DOHH2 (cell line): Measurements from ENCODE around the gene FOXC2.

ENCODE experiments used
- H3F3A ChIP-seq: fragments of 200-600 bp; sonication (generic), shearing (Covaris generic); 2 replicates; pipeline ENCODE4 v1.6.0; 2016; ENCODE audit warnings: antibody characterized with exemption, mild to moderate bottlenecking; ENCODE audit not compliant: control insufficient read depth, insufficient read depth
- H3K27ac ChIP-seq: fragments of 200-600 bp; sonication (generic); 2 replicates; pipeline ENCODE4 v1.5.1; 2014; ENCODE audit warnings: low read depth, mild to moderate bottlenecking, low read length, moderate library complexity
- H3K27me3 ChIP-seq: fragments of 200-600 bp; sonication (generic); 2 replicates; pipeline ENCODE4 v1.6.1; 2014; ENCODE audit warnings: mild to moderate bottlenecking, low read length, mixed read lengths; ENCODE audit not compliant: control insufficient read depth
- H3K36me3 ChIP-seq: fragments of 200-600 bp; sonication (generic); 2 replicates; pipeline ENCODE4 v1.6.1; 2014; ENCODE audit warnings: mild to moderate bottlenecking, low read length, moderate library complexity, mixed read lengths; ENCODE audit not compliant: control insufficient read depth
- H3K4me1 ChIP-seq: fragments of 200-600 bp; sonication (generic); 2 replicates; pipeline ENCODE4 v1.6.1; 2014; ENCODE audit warnings: mild to moderate bottlenecking, low read length, mixed read lengths; ENCODE audit not compliant: control insufficient read depth
- H3K4me2 ChIP-seq: fragments of 200-600 bp; sonication (generic); 2 replicates; pipeline ENCODE4 v1.6.0; 2014; ENCODE audit warnings: mild to moderate bottlenecking, low read length, moderate library complexity
- H3K4me3 ChIP-seq: fragments of 200-600 bp; sonication (generic); 2 replicates; pipeline ENCODE4 v1.5.1; 2014; ENCODE audit warnings: mild to moderate bottlenecking, low read length, mixed read lengths
- H3K79me2 ChIP-seq: fragments of 200-600 bp; sonication (generic); 2 replicates; pipeline ENCODE4 v1.6.1; 2014; ENCODE audit warnings: mild to moderate bottlenecking, low read length, mixed read lengths; ENCODE audit not compliant: control insufficient read depth
- H3K9me2 ChIP-seq: fragments of 200-600 bp; sonication (generic); replicated peaks from 2 replicates; pipeline ENCODE4 v1.6.1; 2014; ENCODE audit warnings: mild to moderate bottlenecking, low read length, mixed read lengths; ENCODE audit not compliant: control insufficient read depth
- H3K9me3 ChIP-seq: fragments of 200-600 bp; sonication (generic); 2 replicates; pipeline ENCODE4 v1.6.1; 2014; ENCODE audit warnings: antibody characterized with exemption, low read length, mixed read lengths; ENCODE audit not compliant: control insufficient read depth, insufficient read depth
- H4K20me1 ChIP-seq: fragments of 200-600 bp; sonication (generic); 2 replicates; pipeline ENCODE4 v1.6.0; 2014; ENCODE audit warnings: low read depth, mild to moderate bottlenecking, antibody characterized with exemption, low read length, moderate library complexity; ENCODE audit not compliant: control insufficient read depth, insufficient read depth
- EZH2phosphoT487 ChIP-seq: fragments of 200-600 bp; sonication (generic); IDR thresholded peaks from 2 replicates; pipeline ENCODE4 v1.6.1; 2017; ENCODE audit warnings: borderline replicate concordance, mild to moderate bottlenecking, antibody characterized with exemption, low read length, moderate library complexity, mixed read lengths
- TF ChIP-seq, protein P1 (sequence below): fragments of 200-600 bp; sonication (generic); IDR thresholded peaks from one replicate; pipeline ENCODE4 v1.5.1; 2014; ENCODE audit warnings: antibody characterized with exemption, mild to moderate bottlenecking, low read depth, low read length; ENCODE audit not compliant: poor library complexity, severe bottlenecking

The FOXC2 gene

DNA sequence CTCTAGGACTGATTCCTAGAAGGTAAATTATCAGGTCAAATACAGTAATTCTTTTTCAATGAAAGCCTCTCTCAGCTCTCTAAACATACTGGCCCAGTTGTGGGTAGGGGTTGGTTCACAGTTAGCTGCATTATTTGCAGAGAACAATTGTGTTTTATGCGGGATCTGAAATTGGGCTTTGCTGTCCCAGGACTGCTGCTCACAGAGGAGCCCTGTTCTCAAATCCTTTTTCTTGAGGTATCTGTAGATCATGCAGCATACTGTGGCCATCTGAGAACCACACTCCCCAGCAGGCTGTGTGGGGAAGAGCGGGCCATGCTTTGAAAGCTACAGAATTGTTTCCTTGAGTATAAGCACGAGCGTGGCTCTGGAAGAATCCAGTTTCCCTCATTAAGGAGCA lies 29.1 kb upstream of the FOXC2 start:
- H3K4me3 ChIP-seq = no peak overlapping the region
- H3K4me2 ChIP-seq = no peak overlapping the region
- no peaks in the 10 kb centered on the region for H3K79me2 ChIP-seq
- H4K20me1 ChIP-seq = no peaks in the 10 kb centered on the region
- H3K9me3 ChIP-seq = no peaks in the 10 kb centered on the region
- TF ChIP-seq, protein P1, sequence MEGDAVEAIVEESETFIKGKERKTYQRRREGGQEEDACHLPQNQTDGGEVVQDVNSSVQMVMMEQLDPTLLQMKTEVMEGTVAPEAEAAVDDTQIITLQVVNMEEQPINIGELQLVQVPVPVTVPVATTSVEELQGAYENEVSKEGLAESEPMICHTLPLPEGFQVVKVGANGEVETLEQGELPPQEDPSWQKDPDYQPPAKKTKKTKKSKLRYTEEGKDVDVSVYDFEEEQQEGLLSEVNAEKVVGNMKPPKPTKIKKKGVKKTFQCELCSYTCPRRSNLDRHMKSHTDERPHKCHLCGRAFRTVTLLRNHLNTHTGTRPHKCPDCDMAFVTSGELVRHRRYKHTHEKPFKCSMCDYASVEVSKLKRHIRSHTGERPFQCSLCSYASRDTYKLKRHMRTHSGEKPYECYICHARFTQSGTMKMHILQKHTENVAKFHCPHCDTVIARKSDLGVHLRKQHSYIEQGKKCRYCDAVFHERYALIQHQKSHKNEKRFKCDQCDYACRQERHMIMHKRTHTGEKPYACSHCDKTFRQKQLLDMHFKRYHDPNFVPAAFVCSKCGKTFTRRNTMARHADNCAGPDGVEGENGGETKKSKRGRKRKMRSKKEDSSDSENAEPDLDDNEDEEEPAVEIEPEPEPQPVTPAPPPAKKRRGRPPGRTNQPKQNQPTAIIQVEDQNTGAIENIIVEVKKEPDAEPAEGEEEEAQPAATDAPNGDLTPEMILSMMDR = no peak
- no peak for TF ChIP-seq EZH2phosphoT487
- peaks cover 37% of the 10 kb centered on the region for H3K36me3 ChIP-seq
- no peaks in the 10 kb centered on the region for H3K27me3 ChIP-seq
- no peaks in the 10 kb centered on the region for H3K9me2 ChIP-seq
- no peaks in the 10 kb centered on the region for H3K4me1 ChIP-seq
- no peak overlapping the region for H3K27ac ChIP-seq
- no peaks in the 10 kb centered on the region for H3F3A ChIP-seq

DNA sequence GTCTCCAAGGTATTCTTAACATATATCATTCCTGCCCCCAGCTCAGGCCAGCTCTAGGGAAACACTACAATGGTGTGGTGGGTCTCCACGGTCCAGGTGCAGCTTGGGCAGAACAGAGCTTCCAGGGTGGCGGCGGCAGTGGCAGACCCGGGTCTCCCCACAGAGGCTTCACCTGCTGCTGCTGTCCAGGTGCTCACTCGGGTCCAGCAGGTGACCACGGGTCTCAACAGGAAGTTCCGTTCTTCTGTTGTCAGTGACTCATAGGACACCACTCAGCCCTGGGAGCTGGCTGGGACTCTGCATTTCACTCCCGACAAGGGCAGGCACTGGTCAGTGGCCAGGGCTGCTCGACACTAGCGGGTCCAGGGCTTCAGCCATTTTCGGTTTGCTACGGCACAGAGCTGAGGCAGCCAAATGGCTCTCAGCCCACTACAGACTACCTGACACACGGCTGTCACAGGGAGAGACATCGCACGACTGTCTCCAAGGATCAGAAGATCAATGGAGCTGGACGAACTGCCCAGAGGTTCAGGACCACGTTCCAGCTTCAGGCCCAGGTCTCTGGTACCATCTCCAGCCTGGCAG lies 28.3 kb upstream of the FOXC2 start:
- H3K4me3 ChIP-seq = no peak overlapping the region
- H3K79me2 ChIP-seq = no peaks in the 10 kb centered on the region
- H3K36me3 ChIP-seq = peaks cover 37% of the 10 kb centered on the region
- H3F3A ChIP-seq = no peaks in the 10 kb centered on the region
- no peaks in the 10 kb centered on the region for H3K27me3 ChIP-seq
- H3K9me3 ChIP-seq = no peaks in the 10 kb centered on the region
- H3K9me2 ChIP-seq = no peaks in the 10 kb centered on the region
- H4K20me1 ChIP-seq = no peaks in the 10 kb centered on the region
- H3K27ac ChIP-seq = no peak overlapping the region
- no peaks in the 10 kb centered on the region for H3K4me1 ChIP-seq
- no peak overlapping the region for H3K4me2 ChIP-seq
- TF ChIP-seq, protein P1 = no peak
- no peak for TF ChIP-seq EZH2phosphoT487

DNA sequence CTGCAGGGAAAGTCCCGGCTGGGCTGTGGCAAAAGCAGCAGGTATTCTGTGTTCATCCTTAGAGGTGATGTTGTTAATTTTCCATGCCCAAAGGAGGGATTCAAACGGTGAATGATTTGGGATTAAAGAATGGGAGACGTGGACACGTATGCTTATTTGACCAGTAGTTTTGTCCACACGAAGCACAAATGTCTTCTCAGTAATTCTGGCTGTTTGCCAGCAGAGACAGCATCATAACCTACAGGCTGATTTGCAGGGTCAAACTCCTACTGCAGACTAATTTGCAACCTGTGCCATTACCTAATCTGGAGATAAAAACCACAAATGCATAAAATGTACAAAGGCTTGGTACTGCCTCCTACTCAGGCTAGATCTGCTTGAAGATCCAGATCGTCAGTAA lies 25.7 kb upstream of the FOXC2 start:
- TF ChIP-seq, protein P1 = no peak
- TF ChIP-seq EZH2phosphoT487 = no peak
- Histone ChIP-seq H3K4me3 (no peak overlapping the region), H3K36me3 (peaks cover 41% of the 10 kb centered on the region), H3K27ac (no peak overlapping the region), H3K4me2 (no peak overlapping the region), H3K4me1 (no peaks in the 10 kb centered on the region), H3K9me3 (no peaks in the 10 kb centered on the region), H3K9me2 (no peaks in the 10 kb centered on the region), H4K20me1 (no peaks in the 10 kb centered on the region), H3K27me3 (no peaks in the 10 kb centered on the region), H3F3A (no peaks in the 10 kb centered on the region), H3K79me2 (no peaks in the 10 kb centered on the region)

DNA sequence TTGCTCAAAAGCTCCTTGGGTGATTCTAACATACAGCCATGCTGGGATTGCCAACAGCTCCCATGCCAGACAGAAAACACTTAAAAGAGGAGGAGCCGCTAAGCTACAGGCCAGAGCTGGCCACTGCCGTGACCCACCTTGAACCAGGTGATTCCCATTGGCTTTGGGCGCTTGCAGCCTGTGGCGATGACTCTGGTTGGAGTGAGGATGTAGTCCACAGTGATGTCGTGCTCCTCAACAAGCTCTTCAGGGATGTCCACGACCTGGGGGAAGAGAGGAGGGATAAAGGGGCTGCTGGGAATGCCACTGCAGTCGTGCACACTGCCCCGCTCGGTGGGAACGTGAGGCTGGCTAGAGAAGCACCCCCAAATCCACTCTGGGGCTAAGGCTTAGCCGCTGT lies 25.1 kb upstream of the FOXC2 start:
- H3K36me3 ChIP-seq = peaks cover 44% of the 10 kb centered on the region

More for the DNA sequence above, 25.1 kb upstream of the FOXC2 start:
- no peaks in the 10 kb centered on the region for H3K4me1 ChIP-seq
- H3K4me3 ChIP-seq = no peak overlapping the region
- H3K27me3 ChIP-seq = no peaks in the 10 kb centered on the region
- TF ChIP-seq, protein P1 = no peak
- no peak for TF ChIP-seq EZH2phosphoT487
- H4K20me1 ChIP-seq = no peaks in the 10 kb centered on the region
- no peaks in the 10 kb centered on the region for H3K79me2 ChIP-seq
- H3K9me3 ChIP-seq = no peaks in the 10 kb centered on the region
- no peaks in the 10 kb centered on the region for H3K9me2 ChIP-seq
- no peak overlapping the region for H3K4me2 ChIP-seq
- no peaks in the 10 kb centered on the region for H3F3A ChIP-seq
- H3K27ac ChIP-seq = no peak overlapping the region
